WERI-Rb-1 (cell line): ENCODE results near the gene SORBS1.

Source experiments
- DNase-seq: peaks from one replicate; pipeline ENCODE4 v3.0.0-alpha.2; 2020
- H3K27ac ChIP-seq: fragments of 250-450 bp; sonication (Bioruptor Pico); 2 replicates; pipeline ENCODE4 v1.5.1; 2020; ENCODE audit warnings: mild to moderate bottlenecking, moderate library complexity
- H3K27me3 ChIP-seq: fragments of 250-450 bp; sonication (Bioruptor Pico); 2 replicates; pipeline ENCODE4 v1.5.1; 2021; ENCODE audit warnings: mild to moderate bottlenecking, low read depth, moderate library complexity; ENCODE audit not compliant: insufficient read depth, severe bottlenecking
- H3K36me3 ChIP-seq: fragments of 250-450 bp; sonication (Bioruptor Pico); 2 replicates; pipeline ENCODE4 v1.5.1; 2020; ENCODE audit warnings: mild to moderate bottlenecking, moderate library complexity
- H3K4me3 ChIP-seq: 2 replicates; pipeline ENCODE4 v1.5.1; 2011; ENCODE audit warnings: low read depth, mild to moderate bottlenecking, control low read depth, low read length
- H3K9me3 ChIP-seq: fragments of 250-450 bp; sonication (Bioruptor Pico); 2 replicates; pipeline ENCODE4 v1.5.1; 2021; ENCODE audit warnings: mild to moderate bottlenecking, moderate library complexity; ENCODE audit not compliant: severe bottlenecking
- CTCF ChIP-seq: IDR thresholded peaks from 2 replicates; pipeline ENCODE4 v1.5.1; 2011; ENCODE audit warnings: low read depth, mild to moderate bottlenecking, control low read depth, inconsistent platforms, low read length

SORBS1 gene

DNA sequence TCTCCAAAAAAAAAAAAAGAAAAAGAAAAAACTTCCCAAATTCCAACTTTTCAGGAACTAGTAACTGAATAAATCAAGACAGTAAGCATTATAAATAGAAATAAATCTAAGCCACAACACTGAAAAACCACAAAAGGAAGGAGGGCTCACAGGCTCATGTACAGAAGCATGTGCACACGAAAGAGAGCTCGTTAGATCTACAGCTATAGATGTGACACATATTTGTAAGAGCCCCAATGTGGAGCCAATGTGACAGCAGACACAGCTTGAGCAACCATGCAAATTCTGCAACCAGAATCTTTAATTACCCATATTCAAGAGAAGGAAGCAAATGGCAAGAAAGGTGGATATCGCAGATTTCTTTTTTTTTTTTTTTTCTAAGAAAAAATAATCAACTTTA lies 94.7 kb downstream of the SORBS1 start:
- no peaks in the 10 kb centered on the region for H3K9me3 ChIP-seq
- no peak for TF ChIP-seq CTCF
- H3K4me3 ChIP-seq, result no peak overlapping the region
- no peaks in the 10 kb centered on the region for H3K36me3 ChIP-seq
- no peaks in the 10 kb centered on the region for H3K27me3 ChIP-seq
- no peak for DNase-seq
- H3K27ac ChIP-seq, result no peak overlapping the region

DNA sequence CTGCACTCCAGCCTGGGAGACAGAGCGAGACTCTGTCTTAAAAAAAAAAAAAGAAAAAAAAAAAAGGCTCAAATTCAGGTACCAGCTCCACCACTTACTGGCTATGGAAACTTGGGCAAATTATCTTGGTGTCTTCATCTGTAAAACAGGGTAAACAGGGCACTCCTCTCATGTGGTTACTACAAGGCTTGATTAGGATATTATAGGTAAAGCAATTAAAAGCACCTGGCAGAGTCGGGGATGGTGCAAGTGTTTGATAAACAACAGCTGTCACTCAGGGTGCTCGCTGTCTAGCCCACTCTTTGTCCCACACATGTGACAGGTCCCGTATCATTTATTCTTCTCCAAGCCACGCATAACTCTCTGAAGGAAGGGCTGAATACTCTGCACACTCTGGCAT lies 96.9 kb downstream of the SORBS1 start:
- Histone ChIP-seq H3K36me3 (no peaks in the 10 kb centered on the region), H3K4me3 (no peak overlapping the region), H3K9me3 (no peaks in the 10 kb centered on the region), H3K27me3 (no peaks in the 10 kb centered on the region), H3K27ac (no peak overlapping the region)
- TF ChIP-seq CTCF, result no peak
- no peak for DNase-seq

DNA sequence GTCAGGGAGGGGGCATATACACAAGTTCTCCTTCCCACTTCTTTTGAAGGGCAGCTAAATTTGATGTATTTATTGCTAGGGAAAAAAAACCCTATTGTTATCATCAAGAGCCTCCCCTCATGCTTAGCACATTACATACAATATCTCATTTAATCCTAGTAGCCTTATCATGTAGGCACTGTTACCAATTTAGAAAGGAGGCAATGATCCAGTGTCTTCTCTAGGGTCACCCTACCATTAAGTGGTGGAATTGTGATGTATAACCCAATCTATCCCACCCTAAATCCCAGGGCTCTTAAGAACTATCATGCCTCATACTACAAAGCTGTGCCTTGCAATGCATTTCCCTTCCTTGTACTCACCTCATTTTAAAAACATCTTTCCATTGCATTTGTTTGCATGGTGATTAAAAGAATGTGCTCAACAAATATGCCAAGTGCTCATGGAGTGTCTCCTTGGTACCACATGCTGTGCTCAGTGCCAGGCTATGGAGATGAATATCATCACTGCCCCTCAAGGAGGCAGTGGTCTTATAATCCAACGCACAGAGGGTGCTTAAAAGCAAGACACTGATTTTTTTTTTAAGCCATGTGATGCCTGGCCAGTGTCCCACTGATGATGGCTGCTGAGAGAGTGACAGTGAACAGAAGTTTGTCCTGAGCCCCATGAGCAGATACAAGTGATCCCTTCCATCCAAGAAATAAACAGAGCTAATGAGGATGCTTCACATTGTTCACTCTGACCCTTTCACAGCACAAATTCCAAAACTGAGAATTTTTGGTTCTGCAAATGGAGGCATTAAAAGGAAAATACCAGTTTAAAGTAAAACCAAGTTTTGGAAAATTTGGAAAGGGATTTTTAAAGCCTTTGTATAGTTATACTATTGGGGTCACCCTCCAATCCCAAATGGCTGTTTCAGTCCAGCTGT lies 98.2 kb downstream of the SORBS1 start:
- Histone ChIP-seq H3K4me3 (no peak overlapping the region), H3K9me3 (no peaks in the 10 kb centered on the region), H3K36me3 (no peaks in the 10 kb centered on the region), H3K27me3 (no peaks in the 10 kb centered on the region), H3K27ac (no peak overlapping the region)
- no peak for TF ChIP-seq CTCF
- no peak for DNase-seq

GRCh38 chr10:95461611-95462010 lies 99.6 kb downstream of the SORBS1 start:
- no peak for DNase-seq
- Histone ChIP-seq H3K9me3 (no peaks in the 10 kb centered on the region), H3K4me3 (no peak overlapping the region), H3K36me3 (no peaks in the 10 kb centered on the region), H3K27me3 (no peaks in the 10 kb centered on the region), H3K27ac (no peak overlapping the region)
- no peak for TF ChIP-seq CTCF

GRCh38 chr10:95459446-95460045 lies 101.6 kb downstream of the SORBS1 start:
- TF ChIP-seq CTCF, result no peak
- DNase-seq, result no peak
- Histone ChIP-seq H3K27ac (no peak overlapping the region), H3K9me3 (no peaks in the 10 kb centered on the region), H3K36me3 (no peaks in the 10 kb centered on the region), H3K27me3 (no peaks in the 10 kb centered on the region), H3K4me3 (no peak overlapping the region)
